ENCODE data around the gene PRSS56. TPM values are rescaled to one million over a fixed set of nuclear protein-coding genes. Genes with fewer than 3 reads are reported as not detected.
"Not testable (repeated sequence)": the region's sequence is repeated elsewhere in the genome, so short reads cannot be mapped to it uniquely, and the experiment has no call there.

Gene PRSS56
- total RNA-seq, 1 donor from 2014 or later, result not detected

GRCh38 chr2:232550354-232551249, 30.4 kb downstream of the PRSS56 start, which contains the start of the genes EIF4E2 and TIGD1:
Gene EIF4E2, plus strand, starts transcription at chr2:232550689. Its CDS starts 36 bp downstream, at chr2:232550725.
Gene TIGD1, minus strand, starts transcription at chr2:232550557. Its CDS starts 675 bp downstream, at chr2:232549882.
- intact Hi-C loops (cut with DNase I), result no loop called here
- DNase-seq (ENCODE audit: low spot score), result peak; percentile 97

- intact Hi-C loops (cut with DNase I), result no loop called here
- DNase-seq (ENCODE audit: low spot score), result no peak
Measured at GRCh38 chr2:232551250-232551638, 31.1 kb downstream of the PRSS56 start.

- intact Hi-C loops (cut with DNase I), result no loop called here
- DNase-seq (ENCODE audit: low spot score), result no peak
Measured at GRCh38 chr2:232551776-232552175, 31.6 kb downstream of the PRSS56 start.

- intact Hi-C loops (cut with DNase I), result no loop called here
- no peak for DNase-seq (ENCODE audit: low spot score)
Measured at GRCh38 chr2:232556426-232556825, 36.2 kb downstream of the PRSS56 start.

- intact Hi-C loops (cut with DNase I), result no loop called here
Measured at GRCh38 chr2:232562515-232563151, 42.4 kb downstream of the PRSS56 start.

GRCh38 chr2:232563580-232563979, 43.4 kb downstream of the PRSS56 start:
- DNase-seq (ENCODE audit: low spot score), result no peak
- intact Hi-C loops (cut with DNase I), result no loop called here

More at GRCh38 chr2:232562515-232563151, 42.4 kb downstream of the PRSS56 start:
- no peak for DNase-seq (ENCODE audit: low spot score)

GRCh38 chr2:232567721-232568120, 47.5 kb downstream of the PRSS56 start:
- intact Hi-C loops (cut with DNase I), result no loop called here
- no peak for DNase-seq (ENCODE audit: low spot score)

- intact Hi-C loops (cut with DNase I), result no loop called here
- DNase-seq (ENCODE audit: low spot score), result no peak
Measured at GRCh38 chr2:232568161-232568560, 48.0 kb downstream of the PRSS56 start.

GRCh38 chr2:232569541-232569940, 49.4 kb downstream of the PRSS56 start:
- intact Hi-C loops (cut with DNase I), result no loop called here
- no peak for DNase-seq (ENCODE audit: low spot score)

GRCh38 chr2:232570481-232570880, 50.3 kb downstream of the PRSS56 start:
- intact Hi-C loops (cut with DNase I); DNase-seq (ENCODE audit: low spot score): not testable (repeated sequence)

GRCh38 chr2:232571026-232571474, 50.9 kb downstream of the PRSS56 start:
- intact Hi-C loops (cut with DNase I), result no loop called here
- DNase-seq (ENCODE audit: low spot score), result no peak

- no peak for DNase-seq (ENCODE audit: low spot score)
- intact Hi-C loops (cut with DNase I), result no loop called here
Measured at GRCh38 chr2:232573042-232573441, 52.9 kb downstream of the PRSS56 start.

GRCh38 chr2:232573771-232574435, 53.7 kb downstream of the PRSS56 start:
- intact Hi-C loops (cut with DNase I), result no loop called here
- DNase-seq (ENCODE audit: low spot score), result no peak

- intact Hi-C loops (cut with DNase I), result no loop called here
- no peak for DNase-seq (ENCODE audit: low spot score)
Measured at GRCh38 chr2:232574674-232575403, 54.7 kb downstream of the PRSS56 start.

Other genes starting within 250 kb of the PRSS56 start
- not detected for gene ALPP, start 141.6 kb upstream of the PRSS56 start, total RNA-seq
- gene ALPG, start 113.5 kb upstream of the PRSS56 start, total RNA-seq, result not detected
- not detected for gene ALPI, start 64.2 kb upstream of the PRSS56 start, total RNA-seq
- gene ECEL1, start 32.6 kb upstream of the PRSS56 start, total RNA-seq, result 0.27 TPM
- 0.11 TPM for gene CHRND, start 5.8 kb downstream of the PRSS56 start, total RNA-seq
- gene CHRNG, start 19.3 kb downstream of the PRSS56 start, total RNA-seq, result not detected
- gene TIGD1, start 30.2 kb downstream of the PRSS56 start, total RNA-seq, result 2.5 TPM
- 45.9 TPM for gene EIF4E2, start 30.3 kb downstream of the PRSS56 start, total RNA-seq
- 20.1 TPM for gene EFHD1, start 113.2 kb downstream of the PRSS56 start, total RNA-seq
- gene GIGYF2, start 176.9 kb downstream of the PRSS56 start, total RNA-seq, result 62.5 TPM

All from cardiac septum (tissue), 1 donor.